Calu3 (cell line): ENCODE measurements around the gene THAP2. TPM values are rescaled to one million over a fixed set of nuclear protein-coding genes. Genes with fewer than 3 reads are reported as not detected.
"Not testable (repeated sequence)": the region's sequence is repeated elsewhere in the genome, so short reads cannot be mapped to it uniquely, and the experiment has no call there.

Source experiments
- BruUV-seq: library from RNA; stranded (reverse); fragments of 400-500 nt; replicated peaks from 2 replicates; lab custom pipeline; 2021; lab: Mats Ljungman, UMichigan
- CTCF ChIA-PET: fragments of 300-600 bp; sonication (Branson Sonifier 250); formaldehyde crosslinking; loops from one replicate; lab custom pipeline; 2022; ENCODE audit warnings: antibody characterized with exemption; lab: Charles Lee
- DNase-seq: peaks from one replicate; pipeline ENCODE4 v3.0.0; 2022
- H3K27ac Mint-ChIP-seq: one replicate; pipeline ENCODE4 v1.8.0; 2022; ENCODE audit warnings: mixed read lengths; ENCODE audit not compliant: unreplicated experiment
- H3K27me3 Mint-ChIP-seq: one replicate; pipeline ENCODE4 v1.8.0; 2022; ENCODE audit warnings: mixed read lengths; ENCODE audit not compliant: unreplicated experiment
- H3K36me3 Mint-ChIP-seq: one replicate; pipeline ENCODE4 v1.8.0; 2022; ENCODE audit warnings: mild to moderate bottlenecking, moderate library complexity, mixed read lengths; ENCODE audit not compliant: insufficient read depth, unreplicated experiment
- H3K4me1 Mint-ChIP-seq: one replicate; pipeline ENCODE4 v1.8.0; 2022; ENCODE audit warnings: mild to moderate bottlenecking, low read depth, mixed read lengths; ENCODE audit not compliant: unreplicated experiment
- H3K4me3 Mint-ChIP-seq: one replicate; pipeline ENCODE4 v1.8.0; 2022; ENCODE audit warnings: mild to moderate bottlenecking, low read depth, moderate library complexity, mixed read lengths; ENCODE audit not compliant: unreplicated experiment
- H3K9me3 Mint-ChIP-seq: one replicate; pipeline ENCODE4 v1.8.0; 2022; ENCODE audit warnings: low read depth, mixed read lengths; ENCODE audit not compliant: unreplicated experiment
- intact Hi-C: fragments of 100-400 bp; cut with micrococcal nuclease; formaldehyde crosslinking; loops from one replicate; pipeline ENCODE4 v1.10.0; 2022; ENCODE audit not compliant: unreplicated experiment
- total RNA-seq: library from RNA; stranded (reverse); gene quantifications from 2 replicates; pipeline ENCODE4 v1.2.3, GENCODE V29; 2022
- TF ChIP-seq, protein P1 (sequence below): fragments of 200-600 bp; IDR thresholded peaks from one replicate; pipeline ENCODE4 v1.8.0; 2022; ENCODE audit warnings: antibody characterized with exemption; ENCODE audit not compliant: unreplicated experiment

Gene THAP2
- total RNA-seq, 1 experiment from 2014 or later = 9.6 TPM

DNA sequence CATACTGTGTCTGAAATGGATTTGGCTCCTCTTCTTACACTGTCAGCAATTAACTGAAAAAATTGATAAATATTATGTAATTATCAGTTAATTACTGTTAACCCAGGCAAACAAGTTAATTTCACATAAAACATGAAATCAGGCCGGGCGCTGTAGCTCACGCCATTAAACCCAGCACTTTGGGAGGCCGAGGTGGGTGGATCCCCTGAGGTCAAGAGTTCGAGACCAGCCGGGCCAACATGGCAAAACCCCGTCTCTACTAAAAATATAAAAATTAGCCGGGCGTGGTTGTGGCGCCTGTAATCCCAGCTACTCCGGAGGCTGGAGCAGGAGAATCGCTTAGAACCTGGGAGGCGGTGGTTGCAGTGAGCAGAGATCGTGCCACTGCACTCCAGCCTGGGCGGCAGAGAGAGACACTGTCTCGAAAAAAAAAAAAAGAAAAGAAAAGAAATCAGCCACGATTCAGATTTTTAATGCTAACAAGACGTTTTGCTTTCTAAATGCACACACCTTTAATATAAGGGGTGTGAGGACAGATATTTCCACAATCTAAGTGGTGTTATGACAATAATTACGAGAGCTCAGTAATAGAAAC lies 21.3 kb downstream of the THAP2 start:
- Mint-ChIP-seq H3K36me3 (peaks cover 16% of the 10 kb centered on the region), H3K27me3 (no peaks in the 10 kb centered on the region), H3K9me3 (no peaks in the 10 kb centered on the region), H3K4me3 (peak overlapping the region; percentile 85), H3K27ac (peak overlapping the region; percentile 82), H3K4me1 (peaks cover 8% of the 10 kb centered on the region)
- intact Hi-C loops = no loop called here
- CTCF ChIA-PET = interaction anchor here (0.6 to 2.1 kb wide), 9 partner anchors 20 to 582 kb away, joined by 3 to 42 read pairs (median 6); partner anchors contain the start of genes RAB21, THAP2 and ZFC3H1
- peak; percentile 17 for DNase-seq
- TF ChIP-seq, protein P1, sequence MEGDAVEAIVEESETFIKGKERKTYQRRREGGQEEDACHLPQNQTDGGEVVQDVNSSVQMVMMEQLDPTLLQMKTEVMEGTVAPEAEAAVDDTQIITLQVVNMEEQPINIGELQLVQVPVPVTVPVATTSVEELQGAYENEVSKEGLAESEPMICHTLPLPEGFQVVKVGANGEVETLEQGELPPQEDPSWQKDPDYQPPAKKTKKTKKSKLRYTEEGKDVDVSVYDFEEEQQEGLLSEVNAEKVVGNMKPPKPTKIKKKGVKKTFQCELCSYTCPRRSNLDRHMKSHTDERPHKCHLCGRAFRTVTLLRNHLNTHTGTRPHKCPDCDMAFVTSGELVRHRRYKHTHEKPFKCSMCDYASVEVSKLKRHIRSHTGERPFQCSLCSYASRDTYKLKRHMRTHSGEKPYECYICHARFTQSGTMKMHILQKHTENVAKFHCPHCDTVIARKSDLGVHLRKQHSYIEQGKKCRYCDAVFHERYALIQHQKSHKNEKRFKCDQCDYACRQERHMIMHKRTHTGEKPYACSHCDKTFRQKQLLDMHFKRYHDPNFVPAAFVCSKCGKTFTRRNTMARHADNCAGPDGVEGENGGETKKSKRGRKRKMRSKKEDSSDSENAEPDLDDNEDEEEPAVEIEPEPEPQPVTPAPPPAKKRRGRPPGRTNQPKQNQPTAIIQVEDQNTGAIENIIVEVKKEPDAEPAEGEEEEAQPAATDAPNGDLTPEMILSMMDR = no peak
- no TSS peak for BruUV-seq

DNA sequence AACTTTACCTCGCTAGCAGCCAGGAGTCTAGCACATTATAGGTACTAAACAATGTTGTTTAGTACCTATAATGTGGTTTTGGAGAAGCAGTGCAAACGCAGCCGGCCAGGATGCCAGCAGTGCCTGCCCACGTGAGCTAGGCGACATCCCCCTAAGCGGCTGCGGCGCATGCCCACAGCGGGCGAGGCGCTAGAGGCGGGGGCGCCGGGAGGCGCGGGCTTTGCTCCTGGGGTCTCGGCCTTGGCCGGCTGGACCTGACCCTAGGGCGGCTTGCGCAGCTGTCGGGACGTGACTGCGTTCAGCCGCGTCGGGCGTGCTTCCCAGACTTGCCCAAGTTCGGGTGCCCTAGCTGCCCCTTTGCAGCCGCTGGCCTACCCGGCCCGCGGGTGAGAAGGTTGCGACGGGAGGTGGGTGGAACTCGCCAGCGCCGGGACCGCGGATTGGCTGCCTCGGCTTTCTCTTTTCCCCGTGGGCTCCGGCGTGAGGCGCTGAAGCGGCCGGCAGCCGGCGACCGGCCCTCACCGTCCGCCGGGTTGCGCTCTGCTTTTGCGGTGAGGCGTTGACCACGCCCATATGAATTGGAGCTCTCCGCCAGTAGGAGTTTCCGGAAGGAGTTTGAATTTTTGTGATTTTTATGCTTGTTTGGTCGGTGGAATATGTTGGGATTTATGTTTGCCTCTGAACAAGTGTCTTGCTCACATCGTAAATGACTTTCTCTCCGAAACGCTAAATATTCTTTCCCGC lies 22.0 kb downstream of the THAP2 start, which contains the start of gene TMEM19:
TSS of gene TMEM19 (plus strand) at position 169 of the 744 bp plus-strand sequence. CDS start 599 bp downstream, outside the sequence.
- Mint-ChIP-seq H3K36me3 (peaks cover 16% of the 10 kb centered on the region), H3K27me3 (no peaks in the 10 kb centered on the region), H3K27ac (peak within 1 kb of the TSS; percentile 82), H3K4me3 (peak within 1 kb of the TSS; percentile 85), H3K4me1 (peaks cover 8% of the 10 kb centered on the region), H3K9me3 (no peaks in the 10 kb centered on the region)
- intact Hi-C loops = loop anchor here (1.0 kb wide), 1 partner anchor 61 kb away; no protein-coding TSS in a partner anchor
- CTCF ChIA-PET = interaction anchor here (0.6 to 2.1 kb wide), 13 partner anchors 20 to 582 kb away, joined by 3 to 42 read pairs (median 4); partner anchors contain the start of genes RAB21, THAP2 and ZFC3H1
- peak; percentile 94 for DNase-seq
- no TSS peak for BruUV-seq
- TF ChIP-seq, protein P1 = no peak

DNA sequence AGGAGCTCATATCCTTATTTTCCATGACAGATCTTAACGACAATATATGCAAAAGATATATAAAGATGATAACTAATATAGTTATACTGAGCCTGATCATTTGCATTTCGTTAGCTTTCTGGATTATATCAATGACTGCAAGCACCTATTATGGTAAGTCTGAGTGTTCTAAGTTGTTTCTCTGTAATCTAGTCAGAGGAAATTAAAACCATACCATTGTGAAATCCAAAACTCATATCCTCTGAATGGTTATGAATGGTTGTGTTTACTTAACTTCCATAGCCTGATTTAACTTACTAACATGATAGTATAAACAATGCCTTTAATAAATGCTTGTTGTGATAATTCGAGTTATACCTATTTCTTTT lies 22.5 kb downstream of the THAP2 start:
- no peak for DNase-seq
- TSS peak; percentile 56 for BruUV-seq
- Mint-ChIP-seq H3K4me1 (peaks cover 8% of the 10 kb centered on the region), H3K4me3 (peak overlapping the region; percentile 85), H3K27ac (peak overlapping the region; percentile 82), H3K36me3 (peaks cover 16% of the 10 kb centered on the region), H3K27me3 (no peaks in the 10 kb centered on the region), H3K9me3 (no peaks in the 10 kb centered on the region)
- CTCF ChIA-PET = interaction anchor here (0.9 to 2.1 kb wide), 10 partner anchors 8 to 64 kb away, joined by 3 to 42 read pairs (median 4); partner anchors contain the start of gene THAP2
- TF ChIP-seq, protein P1 = no peak
- intact Hi-C loops = loop anchor here (1.0 kb wide), 1 partner anchor 61 kb away; no protein-coding TSS in a partner anchor

DNA sequence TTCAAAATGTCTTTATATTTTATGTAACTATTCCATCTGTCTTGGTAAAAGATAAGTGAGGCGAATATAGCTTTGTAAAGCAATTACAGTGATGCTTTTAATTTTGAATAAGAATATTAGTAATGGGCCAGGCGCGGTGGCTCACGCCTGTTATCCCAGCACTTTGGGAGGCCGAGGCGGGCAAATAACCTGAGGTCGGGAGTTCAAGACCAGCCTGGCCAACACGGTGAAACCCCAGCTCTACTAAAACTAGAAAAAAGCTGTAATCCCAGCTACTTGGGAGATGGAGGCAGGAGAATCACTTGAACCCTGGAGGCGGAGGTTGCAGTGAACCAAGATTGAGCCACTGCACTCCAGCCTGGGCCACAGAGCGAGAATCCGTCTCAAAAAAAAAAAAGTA lies 23.1 kb downstream of the THAP2 start:
- H3K27me3 Mint-ChIP-seq, DNase-seq, H3K4me1 Mint-ChIP-seq, intact Hi-C loops, BruUV-seq, H3K27ac Mint-ChIP-seq, H3K9me3 Mint-ChIP-seq: not testable (repeated sequence)
- peak overlapping the region; percentile 85 for H3K4me3 Mint-ChIP-seq
- CTCF ChIA-PET = interaction anchor here (1.3 to 1.7 kb wide), 2 partner anchors 9 to 50 kb away, joined by 3 read pairs; no protein-coding TSS in a partner anchor
- peaks cover 16% of the 10 kb centered on the region for H3K36me3 Mint-ChIP-seq
